GM19328 (cell line): ENCODE results near the gene SPDYE16.
"Not testable (repeated sequence)": the region's sequence is repeated elsewhere in the genome, so short reads cannot be mapped to it uniquely, and the experiment has no call there.

Experiments used
- ATAC-seq: cut with Tn5 transposase; IDR thresholded peaks from one replicate; pipeline ENCODE4 v1.9.1; 2021; ENCODE audit warnings: mild to moderate bottlenecking, moderate library complexity; ENCODE audit not compliant: unreplicated experiment

SPDYE16 gene

DNA sequence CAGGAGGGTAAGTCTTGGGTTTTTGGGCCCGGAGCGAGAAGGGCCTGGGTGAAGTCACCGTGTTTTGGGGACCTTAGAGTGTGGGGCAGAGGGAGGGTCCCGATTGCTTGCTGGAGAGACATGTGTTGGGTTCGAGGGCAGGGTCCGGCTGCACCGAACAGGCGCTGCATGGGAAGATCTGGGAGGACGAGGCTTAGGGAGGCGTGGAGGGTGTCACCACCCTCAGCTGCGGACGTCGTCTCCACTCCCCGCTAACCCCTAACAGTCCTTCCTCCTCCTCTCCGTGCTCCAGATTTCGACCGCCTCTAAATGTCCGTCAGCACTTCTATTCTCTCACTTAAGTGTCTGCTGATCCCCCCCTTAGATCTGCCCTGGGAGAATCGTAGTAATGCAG is 6.8 kb upstream of the SPDYE16 start:
- ATAC-seq = not testable (repeated sequence)

DNA sequence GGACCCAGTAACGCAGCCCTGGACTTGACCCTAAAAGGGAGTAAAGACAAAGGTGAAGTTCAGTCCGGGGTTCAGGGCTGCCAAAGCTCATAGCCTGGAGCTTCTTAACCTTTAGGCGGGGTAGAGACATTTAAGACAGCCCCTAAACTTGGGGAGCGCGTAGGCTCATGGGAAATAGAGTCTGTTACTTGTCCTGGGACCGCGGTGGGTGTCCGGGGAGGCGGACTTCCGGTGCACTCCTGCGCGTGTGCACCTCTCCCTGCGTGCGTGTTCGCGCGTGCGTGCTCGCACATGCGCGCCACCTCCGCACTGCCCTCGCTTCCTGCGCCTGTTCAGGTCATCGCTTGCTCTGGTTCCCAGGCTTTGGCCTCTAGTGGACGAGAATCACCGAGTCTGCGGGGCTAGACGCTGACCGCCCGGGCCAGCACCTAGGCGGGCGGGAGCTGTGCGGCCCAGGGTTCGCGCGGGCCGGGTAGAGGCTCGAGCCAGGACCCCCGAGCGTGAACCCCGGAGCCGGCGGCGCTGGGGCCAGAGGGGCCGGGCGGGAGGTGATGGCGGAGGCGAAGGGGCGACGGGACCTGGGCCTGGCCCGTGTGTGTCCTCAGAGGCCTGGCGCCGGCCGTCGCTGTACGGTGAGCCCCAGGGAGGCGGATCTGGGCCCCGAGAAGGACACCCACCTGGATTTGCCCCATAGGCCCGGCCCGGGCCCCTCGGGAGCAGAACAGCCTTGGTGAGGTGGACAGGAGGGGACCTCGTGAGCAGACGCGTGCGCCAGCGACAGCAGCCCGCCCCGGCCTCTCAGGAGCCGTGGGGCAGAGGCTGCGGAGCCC is 6.1 kb upstream of the SPDYE16 start:
- peak; percentile 99 for ATAC-seq

DNA sequence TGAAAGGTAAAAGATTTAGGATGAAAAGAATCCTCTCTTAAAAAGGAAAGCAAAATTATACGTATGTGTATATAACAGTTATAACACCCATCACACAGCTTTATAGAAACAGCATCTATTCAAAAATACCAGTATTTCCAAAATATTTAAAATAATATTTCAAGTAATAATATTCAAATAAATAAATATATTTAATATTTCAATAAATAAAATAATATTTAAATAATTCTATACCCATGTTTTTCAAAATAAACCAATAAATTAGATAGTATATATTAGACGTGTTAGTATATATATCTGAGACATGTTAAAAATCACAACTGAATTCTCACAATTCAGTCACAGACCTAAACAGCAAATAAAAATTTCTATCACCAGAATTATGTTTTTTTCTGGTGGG is 11.5 kb downstream of the SPDYE16 start:
- not testable (repeated sequence) for ATAC-seq

DNA sequence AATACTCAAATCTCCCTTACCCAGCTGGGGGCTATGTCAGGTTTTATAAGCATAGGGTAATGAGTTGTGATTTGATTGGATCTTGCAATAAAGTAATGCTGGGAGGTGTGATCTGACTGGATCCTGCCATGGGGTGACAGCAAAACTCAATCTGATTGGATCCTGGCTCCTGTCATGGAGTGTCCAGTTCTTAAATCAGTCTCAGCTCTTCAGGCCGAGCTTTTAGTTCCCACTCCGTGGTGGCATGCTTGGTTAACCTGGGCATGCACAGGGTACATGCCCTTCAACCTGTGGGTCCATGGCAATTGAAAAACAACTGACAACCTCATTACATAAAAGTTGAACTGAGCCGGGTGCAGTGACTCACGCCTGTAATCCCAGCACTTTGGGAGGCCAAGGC is 16.9 kb downstream of the SPDYE16 start:
- not testable (repeated sequence) for ATAC-seq

DNA sequence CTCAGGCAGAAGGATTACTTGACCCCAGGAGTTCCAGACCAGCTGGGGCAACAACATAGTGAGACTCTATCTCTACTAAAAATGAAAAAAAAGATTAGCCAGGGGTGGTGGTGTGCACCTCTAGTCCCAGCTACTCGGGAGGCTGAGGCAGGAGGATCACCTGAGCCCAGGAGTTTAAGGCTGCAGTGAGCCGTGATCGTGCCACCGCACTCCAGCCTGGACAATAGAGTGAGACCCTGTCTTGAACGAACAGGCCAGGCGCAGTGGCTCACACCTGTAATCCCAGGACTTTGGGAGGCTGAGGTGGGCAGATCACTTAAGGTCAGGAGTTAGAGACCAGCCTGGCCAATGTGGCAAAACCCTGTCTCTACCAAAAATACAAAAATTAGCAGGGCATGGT is 26.2 kb downstream of the SPDYE16 start:
- ATAC-seq = not testable (repeated sequence)

DNA sequence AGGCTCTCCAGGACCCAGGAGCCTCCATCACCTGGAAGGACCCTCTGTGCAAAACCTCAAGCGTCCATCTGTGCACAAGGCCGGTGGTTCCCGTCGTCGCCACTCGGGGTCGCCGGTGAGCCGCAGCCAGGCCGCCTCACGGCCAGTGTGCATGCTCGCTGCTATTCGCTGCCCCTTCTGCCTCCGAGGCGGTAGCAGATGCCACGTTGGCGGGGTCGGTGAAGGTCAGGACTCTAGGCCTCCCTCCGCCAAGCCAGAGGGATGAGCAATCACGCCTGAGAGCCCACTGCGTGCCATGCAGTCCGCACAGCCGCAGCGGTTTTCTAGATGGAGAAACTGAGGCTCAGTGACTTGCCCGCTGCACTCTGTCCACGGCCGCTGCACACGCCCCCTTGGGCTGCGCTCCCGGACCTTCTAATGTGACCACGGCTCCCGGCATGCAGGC is 27.1 kb downstream of the SPDYE16 start:
- no peak for ATAC-seq

DNA sequence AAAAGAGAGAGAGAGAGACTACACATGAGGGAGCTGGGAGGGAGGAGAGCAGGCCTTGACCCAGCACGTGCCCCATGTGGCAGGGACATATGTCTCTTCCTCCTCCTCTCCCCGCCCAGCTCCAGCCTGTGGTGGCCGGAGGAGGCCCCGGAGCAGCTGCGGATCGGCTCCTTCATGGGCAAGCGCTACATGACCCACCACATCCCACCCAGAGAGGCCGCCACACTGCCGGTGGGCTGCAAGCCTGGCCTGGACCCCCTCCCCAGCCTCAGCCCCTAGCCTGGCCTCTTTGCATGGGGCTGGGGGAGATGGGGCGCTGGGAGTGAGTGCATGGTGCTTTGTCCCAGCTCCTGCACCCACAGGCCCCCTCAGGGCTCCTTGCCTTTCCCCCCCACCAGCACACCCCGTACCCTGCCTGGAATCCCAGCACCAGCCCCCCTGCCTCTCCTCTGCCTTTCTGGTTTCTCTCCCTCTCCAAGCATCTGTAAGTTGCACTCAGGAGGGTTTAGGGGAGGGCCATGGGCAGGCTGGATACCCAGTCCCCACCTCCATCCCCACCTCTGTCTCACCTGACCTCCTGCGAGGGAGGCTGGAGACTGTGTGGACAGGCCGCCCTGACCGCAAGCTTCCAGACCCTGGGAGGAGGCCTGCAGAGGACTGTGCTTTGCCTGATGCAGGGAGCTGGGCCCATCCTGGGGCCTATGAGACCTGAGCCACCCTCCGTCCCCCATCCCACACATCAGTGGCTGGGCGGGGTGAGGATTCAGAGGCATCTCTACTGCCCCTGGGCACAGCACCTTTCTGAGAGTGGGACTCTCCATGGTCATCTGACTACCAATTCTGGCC is 27.9 kb downstream of the SPDYE16 start:
- ATAC-seq = no peak

DNA sequence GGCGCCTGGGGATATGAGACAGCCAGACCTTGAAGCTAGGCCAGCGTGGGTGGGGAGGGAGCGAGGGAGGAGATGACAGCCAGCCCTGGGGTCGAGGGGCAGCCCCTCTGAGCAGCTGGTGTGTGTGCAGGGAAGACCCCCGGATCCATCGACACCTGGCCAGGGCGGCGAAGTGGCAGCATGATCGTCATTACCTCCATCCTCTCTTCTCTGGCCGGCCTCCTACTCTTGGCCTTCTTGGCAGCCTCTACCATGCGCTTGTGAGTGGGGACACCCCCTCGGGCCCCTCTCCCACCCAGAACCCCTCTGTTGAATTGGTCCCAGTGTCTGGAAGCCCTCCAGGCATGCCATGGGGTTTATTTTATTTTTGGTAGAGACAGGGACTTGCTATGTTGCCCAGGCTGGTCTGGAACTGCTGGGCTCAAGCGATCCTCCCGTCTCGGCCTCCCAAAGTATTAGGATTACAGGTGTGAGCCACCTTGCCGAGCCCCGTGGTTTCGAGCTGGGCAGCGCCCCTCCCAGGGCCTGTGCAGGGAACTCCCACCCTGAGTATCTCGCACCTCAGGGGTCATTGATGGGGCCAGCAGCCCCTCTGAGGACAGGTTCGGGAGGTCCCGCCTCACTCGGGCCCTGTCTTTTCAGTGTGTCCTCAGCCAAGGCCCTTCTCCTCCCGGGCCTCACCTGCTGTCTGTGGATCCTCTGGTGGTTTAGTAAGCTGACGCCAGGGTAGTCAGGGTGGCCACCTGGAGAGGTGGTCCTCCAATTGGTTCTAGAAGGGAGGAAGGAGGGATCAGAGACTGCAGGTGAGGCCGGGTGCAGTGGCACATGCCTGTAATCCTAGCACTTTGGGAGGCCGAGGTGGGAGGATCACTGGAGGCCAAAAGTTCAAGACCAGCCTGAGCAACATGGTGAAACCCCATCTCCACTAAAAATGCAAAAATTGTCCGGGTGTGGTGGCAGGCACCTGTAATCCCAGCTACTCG is 29.0 kb downstream of the SPDYE16 start:
- no peak for ATAC-seq

DNA sequence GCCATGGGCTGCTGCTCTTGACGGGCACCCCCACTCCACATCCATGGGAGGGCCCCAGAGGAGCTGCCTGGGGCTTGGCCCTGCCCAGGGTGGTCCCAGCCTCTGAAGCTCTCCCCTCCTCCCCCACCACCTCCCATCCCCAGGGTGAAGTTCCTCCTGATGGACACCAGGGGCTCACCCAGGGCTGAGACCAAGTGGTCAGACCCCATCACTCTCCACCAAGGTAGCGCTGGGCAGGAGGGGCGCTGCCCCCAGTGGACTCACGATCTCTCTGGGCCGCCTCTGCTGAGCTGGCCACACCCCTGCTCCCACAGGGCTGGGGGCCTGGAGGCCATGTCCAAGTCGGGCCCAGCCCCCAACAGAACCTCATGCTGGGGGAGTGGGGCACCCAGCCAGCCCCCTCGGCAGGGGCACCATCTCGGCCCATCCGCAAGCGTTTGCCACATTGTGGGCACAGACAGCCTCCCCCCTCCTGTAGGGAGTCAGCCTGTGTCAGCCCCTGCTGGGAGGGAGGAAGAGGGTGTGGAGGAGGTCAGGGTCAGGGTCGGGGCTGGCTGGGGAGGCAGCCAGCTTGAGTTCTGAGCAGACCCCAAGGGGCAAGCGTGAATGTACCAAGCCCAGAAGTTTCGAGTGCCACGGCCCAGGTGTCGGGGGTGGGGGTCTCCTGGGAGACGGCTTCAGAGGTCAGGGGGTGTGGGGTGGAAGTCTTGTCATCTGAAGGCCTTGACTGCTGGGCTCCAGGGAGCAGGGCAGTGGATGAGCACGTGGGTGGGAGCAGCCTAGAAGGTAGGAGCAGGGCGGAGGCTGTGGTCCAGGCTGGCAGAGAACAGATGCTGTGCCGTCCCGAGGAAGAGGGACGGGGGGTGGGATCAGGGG is 29.9 kb downstream of the SPDYE16 start:
- ATAC-seq = no peak

DNA sequence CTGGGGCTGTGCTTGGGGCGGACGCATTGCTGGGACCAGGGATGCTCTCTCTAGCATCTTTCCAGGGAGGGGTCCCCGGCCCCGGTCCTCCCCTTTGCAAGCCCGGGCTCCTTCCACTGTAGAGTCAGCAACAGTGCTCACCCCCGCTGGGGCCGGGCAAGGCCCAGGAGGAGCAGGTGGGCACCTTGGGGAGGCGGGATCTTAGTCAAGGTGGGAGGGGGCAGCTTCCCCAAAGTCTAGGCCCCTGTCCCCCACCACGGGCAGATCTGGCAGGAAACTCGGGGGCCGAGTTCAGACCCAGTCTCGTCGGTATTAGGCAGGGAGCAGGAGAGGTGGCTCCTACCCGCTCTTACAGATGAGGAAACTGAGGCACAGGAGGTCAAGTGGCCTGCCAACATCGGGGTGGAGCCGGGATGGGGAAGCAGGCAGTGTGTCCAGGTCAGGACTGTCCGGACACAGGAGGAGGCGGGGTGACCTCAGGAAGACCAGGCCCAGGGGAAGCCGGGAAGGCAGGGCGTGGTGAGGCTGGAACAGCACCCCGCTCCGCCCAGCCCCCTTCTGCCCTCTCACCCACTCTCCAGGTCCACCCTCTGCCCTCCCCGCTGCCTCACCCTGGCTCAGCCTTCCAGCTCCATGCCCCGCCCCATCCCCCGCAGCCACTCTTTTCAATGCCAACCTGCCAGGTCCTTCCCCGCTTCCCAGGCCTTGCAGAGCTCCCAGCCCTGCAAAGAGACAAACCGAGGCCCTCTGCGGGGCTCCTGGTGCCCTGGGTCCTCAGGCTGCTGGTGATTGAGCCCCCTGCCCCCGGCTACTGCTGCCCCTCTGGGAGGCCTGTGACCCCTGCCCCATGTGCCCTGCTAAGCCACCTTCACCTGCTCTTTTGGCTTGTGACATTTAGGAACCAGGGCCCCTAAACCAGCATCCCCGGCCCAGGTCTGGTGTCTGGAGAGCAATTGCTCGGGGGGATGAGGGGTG is 30.9 kb downstream of the SPDYE16 start:
- not testable (repeated sequence) for ATAC-seq

DNA sequence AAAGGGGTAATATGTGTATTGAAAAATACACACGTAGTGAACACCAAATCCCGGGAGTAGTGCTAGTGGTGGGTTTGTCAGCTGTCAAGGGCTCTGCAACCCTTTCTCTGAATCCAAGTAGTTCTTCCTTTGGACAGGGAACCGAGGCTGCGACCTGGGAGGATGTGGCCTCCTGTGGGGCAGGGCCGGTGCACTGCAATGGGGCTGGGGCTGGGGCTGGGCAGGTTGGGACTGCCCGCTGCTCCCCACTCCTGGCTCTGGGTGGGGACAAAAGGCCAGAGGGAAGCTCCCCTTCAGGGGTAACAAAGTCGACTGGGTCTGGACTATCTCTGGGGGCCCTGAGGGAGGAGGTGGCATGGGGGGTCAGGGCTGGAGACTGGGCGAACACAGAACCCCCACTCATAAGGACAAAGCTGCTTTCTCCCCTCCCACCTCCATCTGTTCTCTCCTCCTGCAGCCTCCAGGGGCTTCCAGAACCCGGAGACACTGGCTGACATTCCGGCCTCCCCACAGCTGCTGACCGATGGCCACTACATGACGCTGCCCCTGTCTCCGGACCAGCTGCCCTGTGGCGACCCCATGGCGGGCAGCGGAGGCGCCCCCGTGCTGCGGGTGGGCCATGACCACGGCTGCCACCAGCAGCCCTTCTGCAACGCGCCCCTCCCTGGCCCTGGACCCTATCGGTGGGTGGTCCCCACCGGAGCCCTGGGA is 31.7 kb downstream of the SPDYE16 start:
- ATAC-seq = not testable (repeated sequence)

DNA sequence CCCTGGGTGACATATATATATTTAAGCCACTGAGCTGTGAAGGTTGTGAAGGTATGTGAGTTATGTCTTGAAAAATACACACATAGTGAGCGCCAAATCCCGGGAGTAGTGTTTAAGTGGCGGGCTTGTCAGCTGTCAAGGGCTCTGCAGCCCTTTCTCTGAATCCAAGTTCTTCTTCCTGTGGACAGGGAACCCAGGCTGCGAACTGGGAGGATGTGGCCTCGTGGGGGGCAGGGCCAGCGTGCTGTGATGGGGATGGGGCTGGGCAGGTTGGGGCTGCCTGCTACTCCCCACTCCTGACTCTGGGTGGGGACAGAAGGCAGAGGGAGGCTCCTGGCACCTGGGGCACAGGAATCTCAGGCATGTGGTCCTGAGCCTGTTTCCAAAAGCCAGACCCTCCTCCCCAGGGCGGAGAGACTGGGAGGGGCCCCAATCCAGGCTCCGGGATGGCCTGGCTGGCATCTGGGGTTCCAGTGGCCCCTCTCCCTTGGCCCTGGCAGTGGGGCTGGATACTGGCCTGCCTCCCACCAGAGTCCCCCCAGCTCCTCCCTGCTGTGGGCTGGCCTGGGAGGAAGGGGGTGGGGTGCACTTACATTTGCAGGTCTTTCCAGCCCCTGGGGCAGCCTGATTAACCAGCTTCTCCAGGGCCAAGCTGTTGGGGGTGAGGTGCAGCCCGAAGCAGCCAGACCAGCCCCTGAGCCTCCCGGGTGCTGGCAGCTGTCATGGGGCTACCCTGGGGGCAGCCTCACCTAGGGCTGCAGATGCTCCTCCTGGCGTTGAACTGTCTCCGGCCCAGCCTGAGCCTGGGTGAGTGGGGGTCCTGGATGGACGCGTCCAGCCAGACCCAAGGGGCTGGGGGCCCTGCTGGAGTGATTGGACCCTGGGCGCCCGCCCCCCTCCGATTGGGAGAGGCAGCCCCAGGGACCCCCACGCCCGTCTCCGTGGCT is 32.9 kb downstream of the SPDYE16 start, which contains the start of gene UPK3B:
Gene UPK3B, plus strand, starts transcription at position 622 of the 947 bp plus-strand sequence. Its CDS starts 101 bp downstream, at position 723.
- ATAC-seq = no peak

DNA sequence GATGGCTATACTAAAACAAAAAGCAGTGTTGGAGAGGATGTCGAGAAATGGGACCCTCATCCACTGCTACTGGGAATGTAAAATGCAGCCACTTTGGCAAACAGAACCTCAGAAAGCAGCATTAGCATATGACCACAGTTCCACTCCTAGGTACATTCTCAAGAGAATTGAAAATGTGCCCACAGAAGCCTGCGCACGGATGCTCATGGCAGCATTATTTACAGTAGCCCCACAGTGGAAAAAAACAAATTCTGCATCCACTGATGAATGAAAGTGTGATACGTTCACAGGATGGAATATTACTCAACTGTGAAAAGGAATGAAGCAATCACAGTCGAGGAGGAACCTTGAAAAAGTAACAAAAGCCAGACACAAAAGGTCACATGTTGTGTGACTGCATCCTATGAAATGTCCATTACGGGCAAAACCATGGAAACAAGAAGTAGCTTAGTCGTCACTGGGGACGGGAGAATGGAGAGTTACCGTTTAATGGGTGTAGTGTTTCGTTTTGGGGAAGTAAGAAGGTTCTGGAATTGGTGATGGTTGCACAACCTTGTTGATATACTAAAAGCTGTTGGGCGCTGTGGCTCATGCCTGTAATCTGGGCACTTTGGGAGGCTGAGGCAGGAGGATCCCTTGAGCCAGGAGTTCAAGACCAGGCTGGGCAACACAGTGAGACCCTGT is 35.2 kb downstream of the SPDYE16 start:
- ATAC-seq = no peak

DNA sequence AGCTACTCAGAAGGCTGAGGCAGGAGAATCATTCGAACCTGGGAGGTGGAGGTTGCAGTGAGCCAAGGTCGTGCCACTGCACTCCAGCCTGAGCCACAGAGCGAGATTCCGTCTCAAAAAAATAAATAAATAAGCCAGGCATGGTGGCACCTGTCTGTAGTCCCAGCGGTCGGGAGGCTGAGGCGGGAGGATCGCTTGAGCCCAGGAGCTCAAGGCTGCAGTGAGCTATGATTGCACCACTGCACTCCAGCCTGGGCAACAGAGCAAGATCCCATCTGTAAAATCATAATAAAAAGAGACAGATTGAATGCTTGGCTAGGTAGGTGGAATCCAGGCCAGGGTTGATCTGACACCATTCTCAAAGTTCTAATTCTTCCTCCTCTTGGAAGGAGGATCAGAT is 36.5 kb downstream of the SPDYE16 start:
- ATAC-seq = not testable (repeated sequence)

DNA sequence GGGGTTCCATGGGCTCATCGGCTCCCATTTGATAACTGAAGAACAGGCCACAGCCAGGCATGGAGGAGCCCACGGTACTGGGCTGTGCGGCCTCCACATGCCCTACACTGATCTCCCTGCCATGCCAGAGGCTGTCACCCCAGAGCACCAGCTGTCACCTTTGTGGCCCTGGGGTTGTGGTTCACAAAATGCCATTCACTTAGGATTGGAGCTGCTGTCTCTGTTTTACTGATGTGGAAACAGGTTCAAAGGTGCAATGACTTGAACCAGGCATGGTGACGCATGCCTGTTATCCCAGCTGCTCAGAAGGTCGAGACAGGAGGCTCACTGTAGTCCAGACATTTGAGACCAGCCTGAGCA is 37.0 kb downstream of the SPDYE16 start:
- ATAC-seq = no peak
